Right atrium auricular region (tissue), 2 donors: Measurements from ENCODE around the gene ARVCF. TPM values are rescaled to one million over a fixed set of nuclear protein-coding genes. Genes with fewer than 3 reads are reported as not detected.

Experiments used
- DNase-seq: peaks from one replicate; pipeline ENCODE4 v3.0.0-alpha.2; 2019; ENCODE audit warnings: low spot score
- H3K27ac ChIP-seq, 2 donors: fragments of 200-600 bp; sonication (generic); 1 replicate in 1 of 2; 2 replicates in 1 of 2; pipeline ENCODE4 v1.5.1; 2016 to 2019
- H3K27me3 ChIP-seq, 2 donors: fragments of 200-600 bp; sonication (generic); one replicate each; pipeline versions ENCODE4 v1.5.1 to v1.6.0; 2017 to 2019
- H3K36me3 ChIP-seq: fragments of 200-600 bp; sonication (generic); one replicate; pipeline ENCODE4 v1.5.1; 2016
- H3K4me1 ChIP-seq, 2 donors: fragments of 200-600 bp; sonication (generic); one replicate each; pipeline versions ENCODE4 v1.5.1 to v1.6.0; 2017 to 2019
- H3K4me3 ChIP-seq, 2 donors: fragments of 200-600 bp; sonication (generic); 1 replicate in 1 of 2; 2 replicates in 1 of 2; pipeline ENCODE4 v1.5.1; 2017 to 2019; ENCODE audit warnings: mild to moderate bottlenecking in 1 of 2, moderate library complexity in 1 of 2
- H3K9me3 ChIP-seq, 2 donors: fragments of 200-600 bp; sonication (generic); one replicate each; pipeline ENCODE4 v1.5.1; 2019
- CTCF ChIP-seq, 2 donors: fragments of 200-600 bp; sonication (generic); IDR thresholded peaks; one replicate each; pipeline ENCODE4 v1.5.1; 2019; ENCODE audit warnings: antibody characterized with exemption in 2 of 2
- total RNA-seq, 2 donors: library from RNA; depleted of rRNA; stranded (reverse); fragments of >200 nt; gene quantifications; one replicate each; pipeline ENCODE4 v1.1.0, GENCODE V29; 2016

Gene ARVCF
- total RNA-seq, 2 donors from 2014 or later: 16.7 to 35.8 TPM

- DNase-seq: no peak
- no peak overlapping the region for H3K27ac ChIP-seq
These were observed 46.1 kb upstream of the ARVCF start for GRCh38 chr22:20062766-20063083.

GRCh38 chr22:20062043-20062765 is 45.6 kb upstream of the ARVCF start:
- no peaks in the 10 kb centered on the region for H3K9me3 ChIP-seq
- H3K4me3 ChIP-seq: no peak overlapping the region
- H3K27me3 ChIP-seq: no peaks in the 10 kb centered on the region
- peaks cover 43% of the 10 kb centered on the region for H3K36me3 ChIP-seq
- H3K4me1 ChIP-seq: peaks cover 0 to 7% of the 10 kb centered on the region in 2 donors
- TF ChIP-seq CTCF (IDR thresholded peaks at IDR 0.05): no peak
- H3K27ac ChIP-seq: no peak overlapping the region
- no peak for DNase-seq

More at GRCh38 chr22:20062766-20063083, 46.1 kb upstream of the ARVCF start:
- TF ChIP-seq CTCF (IDR thresholded peaks at IDR 0.05): no peak
- H3K4me3 ChIP-seq: no peak overlapping the region
- H3K27me3 ChIP-seq: no peaks in the 10 kb centered on the region
- H3K36me3 ChIP-seq: peaks cover 40% of the 10 kb centered on the region
- no peaks in the 10 kb centered on the region for H3K9me3 ChIP-seq
- peaks cover 0 to 7% of the 10 kb centered on the region in 2 donors for H3K4me1 ChIP-seq

- Histone ChIP-seq H3K9me3 (no peaks in the 10 kb centered on the region), H3K27ac (no peak overlapping the region), H3K4me1 (peaks cover 0 to 7% of the 10 kb centered on the region in 2 donors), H3K36me3 (peaks cover 51% of the 10 kb centered on the region), H3K4me3 (no peak overlapping the region), H3K27me3 (no peaks in the 10 kb centered on the region)
- DNase-seq: no peak
- TF ChIP-seq CTCF (IDR thresholded peaks at IDR 0.05): no peak
These were observed 44.8 kb upstream of the ARVCF start for GRCh38 chr22:20061481-20061861.

GRCh38 chr22:20060700-20061480 is 44.3 kb upstream of the ARVCF start:
- TF ChIP-seq CTCF (IDR thresholded peaks at IDR 0.05): no peak
- Histone ChIP-seq H3K27me3 (no peaks in the 10 kb centered on the region), H3K4me3 (no peak overlapping the region), H3K9me3 (no peaks in the 10 kb centered on the region), H3K36me3 (peaks cover 56% of the 10 kb centered on the region), H3K4me1 (peaks cover 0 to 7% of the 10 kb centered on the region in 2 donors), H3K27ac (no peak overlapping the region)
- no peak for DNase-seq

- peaks cover 0 to 7% of the 10 kb centered on the region in 2 donors for H3K4me1 ChIP-seq
- H3K36me3 ChIP-seq: peaks cover 65% of the 10 kb centered on the region
- no peaks in the 10 kb centered on the region for H3K9me3 ChIP-seq
- H3K4me3 ChIP-seq: no peak overlapping the region
- H3K27me3 ChIP-seq: no peaks in the 10 kb centered on the region
- no peak for DNase-seq
- TF ChIP-seq CTCF (IDR thresholded peaks at IDR 0.05): no peak
- no peak overlapping the region for H3K27ac ChIP-seq
These were observed 42.6 kb upstream of the ARVCF start for GRCh38 chr22:20058989-20059770.
